HCT116 (cell line): ENCODE data around the gene KLC4. TPM values are rescaled to one million over a fixed set of nuclear protein-coding genes. Genes with fewer than 3 reads are reported as not detected.

ENCODE experiments used
- ATAC-seq: fragments of 200-7000 bp; cut with Tn5 transposase; 2 replicates; pipeline ENCODE4 v1.9.1; 2020; ENCODE audit warnings: mild to moderate bottlenecking, moderate library complexity
- BruUV-seq: library from RNA; stranded (reverse); fragments of 400-500 nt; replicated peaks from 2 replicates; lab custom pipeline; 2021; lab: Mats Ljungman, UMichigan
- CTCF ChIA-PET: fragments of 300-600 bp; sonication (Branson Sonifier 250); formaldehyde crosslinking; loops from one replicate; lab custom pipeline; 2021; ENCODE audit warnings: antibody characterized with exemption; lab: Charles Lee
- POLR2A ChIA-PET: fragments of 300-600, 350-600 bp; sonication (Branson Sonifier 250); formaldehyde crosslinking; loops from one replicate; lab custom pipeline; 2021; ENCODE audit warnings: antibody characterized with exemption; lab: Charles Lee
- RAD21 ChIA-PET, 2 experiments: fragments of 300-600 bp; sonication (Branson Sonifier 250); formaldehyde crosslinking; loops; one replicate each; lab custom pipeline; 2023; ENCODE audit warnings: low total read pairs in 2 of 2; ENCODE audit not compliant: uncharacterized antibody in 2 of 2, unreplicated experiment in 2 of 2, low non-redundant PET in 1 of 2; lab: Charles Lee
- DNase-seq: peaks from one replicate; pipeline ENCODE4 v3.0.0-alpha.2; 2010; ENCODE audit warnings: low read depth, low spot score
- H2AFZ ChIP-seq: fragments of 200-600 bp; shearing (Covaris generic), sonication (generic); 2 replicates; pipeline ENCODE4 v1.6.1; 2017; ENCODE audit warnings: low read depth, mixed run types, mixed read lengths, antibody characterized with exemption, low read length; ENCODE audit not compliant: poor library complexity, severe bottlenecking
- H3K27ac ChIP-seq: 2 replicates; pipeline ENCODE4 v1.5.1; 2012; ENCODE audit warnings: low read depth, low read length
- H3K27me3 ChIP-seq: fragments of 200-600 bp; sonication (generic); 2 replicates; pipeline ENCODE4 v1.6.1; 2016; ENCODE audit warnings: mixed run types, low read length, mixed read lengths; ENCODE audit not compliant: insufficient read depth
- H3K36me3 ChIP-seq, 2 experiments: fragments of 200-500 bp in 1 of 2; fragments of 200-600 bp in 1 of 2; sonication (Bioruptor generic) in 1 of 2; sonication (generic) in 1 of 2; 2 replicates each; pipeline versions ENCODE4 v1.5.1 to v1.6.1; 2014 to 2016; ENCODE audit warnings: low read length in 2 of 2, inconsistent platforms in 1 of 2, mixed read lengths in 1 of 2, mixed run types in 1 of 2; ENCODE audit not compliant: insufficient read depth in 2 of 2, control insufficient read depth in 1 of 2
- H3K4me1 ChIP-seq, 2 experiments: fragments of 200-600 bp in 1 of 2; sonication (generic) in 1 of 2; 2 replicates each; pipeline versions ENCODE4 v1.5.1 to v1.6.1; 2012 to 2017; ENCODE audit warnings: low read length in 2 of 2, inconsistent platforms in 1 of 2, mild to moderate bottlenecking in 1 of 2, mixed read lengths in 1 of 2, mixed run types in 1 of 2, moderate library complexity in 1 of 2; ENCODE audit not compliant: insufficient read depth in 2 of 2, control insufficient read depth in 1 of 2
- H3K4me2 ChIP-seq: fragments of 200-600 bp; sonication (generic); 2 replicates; pipeline ENCODE4 v1.6.1; 2017; ENCODE audit warnings: mixed run types, low read length, mixed read lengths
- H3K4me3 ChIP-seq, 2 experiments: fragments of 200-600 bp in 1 of 2; sonication (generic) in 1 of 2; replicated peaks in 1 of 2; 2 replicates each; pipeline ENCODE4 v1.5.1; 2011 to 2016; ENCODE audit warnings: low read length in 2 of 2, control low read depth in 1 of 2, low read depth in 1 of 2, mild to moderate bottlenecking in 1 of 2, mixed read lengths in 1 of 2, mixed run types in 1 of 2
- H3K79me2 ChIP-seq: fragments of 200-600 bp; sonication (generic); 2 replicates; pipeline ENCODE4 v1.6.1; 2017; ENCODE audit warnings: mild to moderate bottlenecking, mixed run types, low read length, moderate library complexity, mixed read lengths; ENCODE audit not compliant: insufficient read depth
- H3K9ac ChIP-seq: fragments of 200-600 bp; sonication (generic); 2 replicates; pipeline ENCODE4 v1.6.1; 2016; ENCODE audit warnings: low read length, mixed read lengths
- H3K9me2 ChIP-seq: fragments of 200-600 bp; sonication (generic), shearing (Covaris generic); 2 replicates; pipeline ENCODE4 v1.6.1; 2017; ENCODE audit warnings: mixed run types, mild to moderate bottlenecking, moderate library complexity; ENCODE audit not compliant: insufficient read depth
- H3K9me3 ChIP-seq, 2 experiments: fragments of 200-500 bp in 1 of 2; fragments of 200-600 bp in 1 of 2; sonication (Bioruptor generic) in 1 of 2; sonication (generic) in 1 of 2; 2 replicates each; pipeline ENCODE4 v1.6.1; 2014 to 2017; ENCODE audit warnings: low read length in 2 of 2, mixed read lengths in 2 of 2, inconsistent platforms in 1 of 2, low read depth in 1 of 2, mild to moderate bottlenecking in 1 of 2, mixed run types in 1 of 2, moderate library complexity in 1 of 2; ENCODE audit not compliant: control insufficient read depth in 1 of 2, insufficient read depth in 1 of 2
- H4K20me1 ChIP-seq: fragments of 200-600 bp; sonication (generic), shearing (Covaris generic); 2 replicates; pipeline ENCODE4 v1.6.1; 2017; ENCODE audit warnings: mixed run types, mild to moderate bottlenecking, moderate library complexity; ENCODE audit not compliant: insufficient read depth
- ATF3 ChIP-seq: IDR thresholded peaks from 2 replicates; pipeline ENCODE4 v1.6.1; 2012
- CTCF ChIP-seq, 3 experiments: fragments of 200-600 bp in 1 of 3; sonication (generic) in 1 of 3; IDR thresholded peaks in 2 of 3; conservative IDR thresholded peaks in 1 of 3; 2 replicates each; pipeline ENCODE4 v1.5.1; 2012 to 2017; ENCODE audit warnings: low read depth in 2 of 3, low read length in 2 of 3, antibody characterized with exemption in 1 of 3, borderline replicate concordance in 1 of 3, control low read depth in 1 of 3, mild to moderate bottlenecking in 1 of 3, mixed read lengths in 1 of 3, mixed run types in 1 of 3, moderate library complexity in 1 of 3; ENCODE audit not compliant: insufficient read depth in 1 of 3
- ELF1 ChIP-seq: IDR thresholded peaks from 2 replicates; pipeline ENCODE4 v1.6.1; 2012; ENCODE audit warnings: low read depth, borderline replicate concordance
- MAX ChIP-seq: IDR thresholded peaks from 2 replicates; pipeline ENCODE4 v1.6.1; 2012
- POLR2AphosphoS5 ChIP-seq: IDR thresholded peaks from 2 replicates; pipeline ENCODE4 v1.6.1; 2011; ENCODE audit warnings: mild to moderate bottlenecking, low read depth, low read length, moderate library complexity
- SIN3A ChIP-seq: IDR thresholded peaks from 2 replicates; pipeline ENCODE4 v1.6.1; 2012; ENCODE audit warnings: low read depth
- SP1 ChIP-seq: IDR thresholded peaks from 2 replicates; pipeline ENCODE4 v1.6.1; 2012; ENCODE audit warnings: low read depth
- SRF ChIP-seq: IDR thresholded peaks from 2 replicates; pipeline ENCODE4 v1.6.1; 2012; ENCODE audit warnings: low read depth
- TCF7L2 ChIP-seq: IDR thresholded peaks from 2 replicates; pipeline ENCODE4 v1.7.0; 2011; ENCODE audit warnings: borderline replicate concordance, inconsistent platforms; ENCODE audit not compliant: insufficient read depth, insufficient read length; ENCODE audit errors: extremely low read depth
- YY1 ChIP-seq: IDR thresholded peaks from 2 replicates; pipeline ENCODE4 v1.6.1; 2011; ENCODE audit warnings: low read length, low read depth, moderate library complexity, mild to moderate bottlenecking; ENCODE audit not compliant: insufficient replicate concordance; ENCODE audit errors: extremely low read depth
- intact Hi-C: fragments of 100-400 bp; cut with micrococcal nuclease; formaldehyde crosslinking; loops from 2 replicates; pipeline ENCODE4 v1.10.0; 2022
- total RNA-seq: library from RNA; stranded (reverse); gene quantifications from one replicate; pipeline ENCODE4 v1.2.1, GENCODE V29; 2021; ENCODE audit not compliant: unreplicated experiment

The KLC4 gene
- total RNA-seq, 1 experiment from 2014 or later = 16.2 TPM

- intact Hi-C loops = loop anchor here (5.0 kb wide), 1 partner anchor 46 kb away; the partner anchor contains the start of gene PTK7
- H3K9me2 ChIP-seq = no peaks in the 10 kb centered on the region
Observed at GRCh38 chr6:43123461-43124314, 64.3 kb downstream of the KLC4 start.

More at GRCh38 chr6:43123461-43124314, 64.3 kb downstream of the KLC4 start:
- no peaks in the 10 kb centered on the region for H3K27me3 ChIP-seq
- CTCF ChIA-PET = no interaction called here
- H3K4me1 ChIP-seq = peaks cover 76 to 83% of the 10 kb centered on the region in 2 experiments
- POLR2A ChIA-PET = no interaction called here
- ATAC-seq = no peak; the same call in 1 of the 2 replicates
- RAD21 ChIA-PET = interaction anchor here in 1 of 2 experiments (1.0 kb wide), 1 partner anchor 20 kb away, joined by 3 read pairs; no protein-coding TSS in a partner anchor
- TF ChIP-seq MAX (no peak), SP1 (no peak), POLR2AphosphoS5 (no peak), TCF7L2 (no peak), CTCF (IDR thresholded peaks at IDR 0.05 in 2 of 3, conservative IDR thresholded peaks at IDR 0.05 in 1 of 3; ENCODE audit: borderline replicate concordance in 1 of 3, insufficient read depth in 1 of 3, low read depth in 2 of 3, low read length in 2 of 3) (no peak), ATF3 (no peak), YY1 (no peak), SRF (no peak), SIN3A (no peak), ELF1 (no peak)
- no peaks in the 10 kb centered on the region for H3K36me3 ChIP-seq
- no peaks in the 10 kb centered on the region for H3K9me3 ChIP-seq
- H3K27ac ChIP-seq = peak overlapping the region; percentile 61
- no peaks in the 10 kb centered on the region; the same call in 1 of the 2 replicates for H4K20me1 ChIP-seq
- H3K79me2 ChIP-seq = peaks cover 58% of the 10 kb centered on the region
- no peak for DNase-seq
- H3K9ac ChIP-seq = peak overlapping the region; percentile 41
- BruUV-seq = no TSS peak
- peak overlapping the region; percentile 73 for H3K4me2 ChIP-seq
- no peak overlapping the region for H2AFZ ChIP-seq
- peak overlapping the region in 1 of 2 experiments; percentile 15; a peak in 1 of 4 replicates for H3K4me3 ChIP-seq
